Erythroblast (primary cell): Measurements from ENCODE around the gene FAM216B.
A peak's percentile ranks its signal among the peaks of the same experiment; 100 is the strongest.
"Not testable (repeated sequence)": the region's sequence is repeated elsewhere in the genome, so short reads cannot be mapped to it uniquely, and the experiment has no call there.

Source experiments
- DNase-seq, 2 experiments: peaks; one replicate each; lab custom pipeline; 2025; lab: John Stamatoyannopoulos, UW
- GATA1 ChIP-seq: IDR thresholded peaks from 2 replicates; pipeline ENCODE4 v1.6.1; 2011; ENCODE audit warnings: low read depth, mild to moderate bottlenecking, control low read depth, low read length, moderate library complexity
- POLR2A ChIP-seq: IDR thresholded peaks from 2 replicates; pipeline ENCODE4 v1.6.1; 2011; ENCODE audit warnings: mild to moderate bottlenecking, low read length

The FAM216B gene

DNA sequence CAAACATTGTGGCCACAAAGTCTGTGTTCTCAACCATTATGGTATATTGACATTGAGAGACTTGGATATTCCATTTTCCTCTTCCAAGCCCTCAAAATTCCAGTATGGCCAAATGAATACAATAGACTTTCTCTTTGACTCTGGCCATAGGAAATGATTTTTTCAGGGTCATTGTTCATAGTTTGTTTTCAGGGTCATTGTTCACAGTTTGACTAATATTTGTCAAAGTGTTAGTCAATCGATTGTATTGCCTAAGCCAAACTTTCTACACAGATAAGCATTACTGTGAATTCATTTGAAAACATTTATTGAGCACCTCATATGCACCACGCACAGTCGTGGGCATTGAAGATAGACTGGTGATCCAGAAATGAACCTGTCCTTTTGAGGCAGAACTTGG, 22.9 kb upstream of the FAM216B start:
- DNase-seq, result no peak
- TF ChIP-seq POLR2A, result no peak
- no peak for TF ChIP-seq GATA1

DNA sequence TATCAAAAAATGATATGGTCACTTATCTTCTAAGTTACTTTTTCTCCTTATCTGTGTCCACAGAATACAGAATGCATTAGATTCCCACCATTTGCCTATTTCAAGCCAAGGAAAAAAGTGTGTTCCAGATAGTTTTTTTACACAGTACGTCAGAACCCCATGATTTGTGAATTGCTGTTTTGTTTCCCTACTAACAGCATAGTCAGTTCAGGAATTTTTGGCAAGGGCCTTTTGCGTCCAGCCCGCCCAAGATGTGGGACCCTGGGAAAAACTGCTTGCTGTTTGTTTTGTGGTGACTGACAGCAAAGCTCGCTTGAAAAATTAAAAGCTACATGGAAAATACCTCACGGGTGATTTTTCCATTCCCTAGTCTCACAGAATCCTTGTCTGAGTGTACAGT, 20.4 kb upstream of the FAM216B start:
- no peak for DNase-seq
- TF ChIP-seq POLR2A (no peak), GATA1 (no peak)

DNA sequence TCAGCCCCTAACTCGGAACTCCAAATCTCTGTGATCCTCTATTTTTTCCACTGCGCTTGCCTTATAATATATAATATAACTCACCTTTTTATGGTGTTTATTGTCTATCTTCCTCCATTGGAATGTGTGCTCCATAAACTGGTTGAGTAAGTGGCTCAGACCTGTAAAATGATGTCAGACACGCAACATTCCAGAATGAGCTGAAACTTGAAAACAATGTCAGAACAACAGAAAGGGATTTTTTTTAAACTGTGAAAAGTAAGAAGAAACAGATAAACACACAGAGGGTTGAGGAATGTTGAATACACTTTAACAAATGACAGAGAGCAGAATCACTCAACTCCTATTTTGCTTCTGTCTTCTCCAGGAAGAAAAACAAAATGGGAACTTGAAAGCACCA, 19.1 kb upstream of the FAM216B start:
- TF ChIP-seq GATA1 (no peak), POLR2A (no peak)
- DNase-seq, result no peak

DNA sequence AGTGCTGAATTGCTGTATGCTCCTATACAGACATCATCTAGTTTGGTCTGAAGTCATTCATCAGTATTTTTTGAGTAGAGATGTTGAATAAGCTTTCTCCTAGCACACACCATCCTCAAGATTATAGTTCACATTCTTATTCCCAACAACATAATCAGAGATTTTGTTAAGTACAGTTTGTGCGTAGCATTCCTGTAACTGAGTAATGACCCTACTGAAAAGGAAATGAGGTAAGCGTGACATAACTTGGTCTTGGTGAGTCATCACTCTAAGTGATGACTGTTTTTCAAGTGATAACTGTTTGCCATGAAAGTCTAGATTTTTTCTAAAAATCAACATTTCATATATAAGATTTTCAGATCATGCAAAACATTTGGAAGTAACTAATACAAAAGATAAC, 18.5 kb upstream of the FAM216B start:
- peak in 1 of 2 experiments; percentile 3 for DNase-seq
- no peak for TF ChIP-seq POLR2A
- TF ChIP-seq GATA1, result no peak

DNA sequence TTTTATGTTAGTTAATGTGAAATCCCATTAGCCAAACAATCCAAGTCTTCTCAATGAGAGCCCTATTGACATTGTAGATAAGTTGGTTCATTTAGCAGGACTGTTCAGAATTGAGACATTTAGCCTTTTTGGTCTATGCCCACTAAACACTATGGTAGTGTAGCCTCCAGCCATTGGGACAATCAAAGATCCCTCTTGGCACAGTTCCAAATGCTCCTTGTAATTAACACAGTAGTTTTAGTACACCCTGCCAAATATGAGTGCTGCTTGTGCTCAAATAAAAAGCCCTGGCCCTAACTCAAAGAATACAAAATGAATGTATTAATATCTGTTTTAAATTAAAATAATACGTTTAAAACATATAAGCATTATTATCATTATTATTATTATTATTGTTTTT, 15.4 kb upstream of the FAM216B start:
- no peak for DNase-seq
- TF ChIP-seq POLR2A, result no peak
- no peak for TF ChIP-seq GATA1

DNA sequence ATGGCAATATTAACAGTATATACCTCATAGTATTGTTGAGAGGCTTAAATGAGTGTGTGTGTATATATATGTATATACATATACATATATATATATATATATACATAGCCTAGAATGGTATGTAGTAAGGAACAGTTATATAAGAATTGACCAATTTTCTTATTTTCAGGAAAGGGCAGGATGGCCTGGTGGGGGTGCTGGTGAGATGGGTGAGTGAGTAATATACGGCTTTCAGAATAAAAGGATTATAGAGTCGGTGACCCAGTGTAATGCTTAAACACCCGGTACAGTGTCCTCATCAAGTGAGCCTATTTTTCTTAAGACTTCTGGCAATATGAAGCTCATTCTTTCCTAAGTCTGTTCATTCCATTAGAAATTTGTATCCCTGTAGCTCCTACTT, 11.7 kb upstream of the FAM216B start:
- no peak for DNase-seq
- TF ChIP-seq POLR2A (no peak), GATA1 (no peak)

DNA sequence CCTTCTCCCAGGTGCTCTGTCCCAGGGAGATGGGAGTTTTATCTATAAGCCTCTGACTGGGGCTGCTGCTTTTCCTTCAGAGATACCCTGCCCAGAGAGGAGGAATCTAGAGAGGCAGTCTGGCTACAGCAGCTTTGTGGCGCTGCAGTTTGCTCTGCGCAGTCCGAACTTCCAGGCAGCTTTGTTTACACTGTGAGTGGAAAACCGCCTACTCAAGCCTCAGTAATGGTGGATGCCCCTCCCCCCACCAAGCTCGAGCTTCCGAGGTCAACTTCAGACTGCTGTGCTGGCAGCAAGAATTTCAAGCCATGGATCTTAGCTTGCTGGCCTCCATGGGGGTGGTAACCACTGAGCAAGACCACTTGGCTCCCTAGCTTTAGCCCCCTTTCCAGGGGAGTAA, 4.8 kb upstream of the FAM216B start:
- DNase-seq, result not testable (repeated sequence)

DNA sequence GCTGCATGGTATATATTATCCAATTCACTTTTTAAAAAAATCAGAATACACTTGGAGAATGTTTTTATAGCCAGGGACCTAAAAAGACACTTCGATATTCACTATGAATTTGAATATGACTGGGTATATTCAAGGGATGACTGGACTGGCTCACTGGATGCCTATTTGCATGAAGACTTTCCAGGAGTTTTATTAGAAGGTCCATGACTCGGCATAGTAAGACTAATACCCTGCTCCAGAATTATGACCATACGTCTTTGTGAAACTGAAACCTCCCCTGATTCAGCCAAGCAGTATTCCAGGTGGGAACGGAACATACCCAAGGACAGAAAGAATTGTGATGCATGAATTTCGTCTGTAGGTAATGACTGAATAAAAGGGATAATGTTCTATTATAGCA, 3.9 kb upstream of the FAM216B start:
- no peak for DNase-seq

DNA sequence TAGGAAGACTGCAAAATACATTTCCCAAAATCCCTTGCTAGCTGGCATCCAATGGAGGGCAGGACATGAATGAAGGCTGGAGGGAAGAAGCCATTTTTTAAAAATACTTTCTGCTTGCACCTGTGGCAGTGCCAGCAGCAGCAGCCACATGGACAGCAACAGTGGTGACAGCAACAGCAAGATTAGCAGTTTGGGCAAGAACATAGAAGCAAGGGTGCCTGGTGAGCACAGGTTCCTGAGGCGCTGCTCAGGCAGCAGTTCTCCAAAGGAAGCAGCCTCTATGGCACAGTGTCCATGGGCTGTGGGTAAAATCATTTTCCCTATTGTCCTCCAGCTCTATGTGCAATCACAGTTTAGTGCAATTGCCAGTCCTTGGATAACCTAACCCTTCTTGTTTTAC, 1.3 kb upstream of the FAM216B start:
- TF ChIP-seq GATA1 (no peak), POLR2A (no peak)
- no peak for DNase-seq

More for the DNA sequence above, 3.9 kb upstream of the FAM216B start:
- TF ChIP-seq POLR2A (no peak), GATA1 (no peak)

DNA sequence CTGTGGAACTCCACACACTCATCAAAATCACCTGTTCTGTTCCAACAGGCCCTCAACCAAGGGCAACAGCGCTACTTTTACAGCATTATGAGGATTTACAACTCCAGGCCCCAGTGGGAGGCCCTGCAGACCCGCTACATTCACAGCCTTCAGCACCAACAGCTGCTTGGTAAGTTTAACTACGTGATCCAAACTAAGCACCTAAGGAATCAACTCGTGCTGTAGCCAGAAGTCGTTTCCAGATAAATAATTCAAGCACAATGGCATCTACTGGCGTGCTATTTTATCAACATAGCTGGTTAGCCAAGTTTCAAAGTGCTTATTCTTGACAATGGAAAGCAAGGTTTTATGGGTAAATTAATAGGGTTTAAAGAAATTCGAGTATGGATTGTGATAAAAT, 5.3 kb downstream of the FAM216B start:
- TF ChIP-seq POLR2A (no peak), GATA1 (no peak)
- no peak for DNase-seq

DNA sequence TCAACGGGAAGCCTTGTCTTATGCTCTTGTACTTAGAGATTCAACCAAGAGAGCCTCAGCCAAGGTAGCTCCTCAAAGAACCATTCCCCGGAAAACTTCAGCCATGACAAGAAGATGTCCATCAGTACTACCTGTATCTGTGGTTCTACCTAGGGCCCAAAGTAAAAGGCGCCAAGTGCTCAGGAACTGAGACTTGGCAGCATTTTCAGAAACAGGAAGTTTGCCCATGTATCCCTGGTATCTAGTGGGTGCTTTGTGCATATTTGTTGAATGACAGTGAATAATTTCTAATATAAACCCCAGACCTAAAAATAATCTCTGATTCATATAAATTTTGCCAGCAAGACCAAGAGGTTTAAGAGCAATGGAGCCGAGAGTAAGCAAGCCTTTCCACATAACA, 7.2 kb downstream of the FAM216B start:
- no peak for DNase-seq
- no peak for TF ChIP-seq POLR2A
- no peak for TF ChIP-seq GATA1

DNA sequence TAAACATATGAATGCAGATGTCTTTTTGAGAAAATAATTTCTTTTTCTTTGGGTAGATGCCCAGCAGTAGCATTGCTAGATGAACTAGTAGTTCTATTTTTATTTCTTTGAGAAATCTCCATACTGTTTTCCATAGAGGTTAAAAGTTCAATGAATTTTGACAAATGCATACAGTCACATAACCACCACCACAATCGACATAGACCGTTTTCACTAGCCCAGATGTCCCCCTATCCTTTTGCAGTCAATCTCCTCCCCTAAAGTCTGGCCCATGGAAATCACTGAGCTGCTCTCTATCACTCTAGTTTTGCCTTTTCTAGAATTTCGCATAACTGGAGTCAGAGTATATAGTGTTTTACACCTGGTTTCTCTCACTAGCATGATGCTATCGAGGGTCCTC, 10.8 kb downstream of the FAM216B start:
- DNase-seq, result no peak
- TF ChIP-seq POLR2A (no peak), GATA1 (no peak)

DNA sequence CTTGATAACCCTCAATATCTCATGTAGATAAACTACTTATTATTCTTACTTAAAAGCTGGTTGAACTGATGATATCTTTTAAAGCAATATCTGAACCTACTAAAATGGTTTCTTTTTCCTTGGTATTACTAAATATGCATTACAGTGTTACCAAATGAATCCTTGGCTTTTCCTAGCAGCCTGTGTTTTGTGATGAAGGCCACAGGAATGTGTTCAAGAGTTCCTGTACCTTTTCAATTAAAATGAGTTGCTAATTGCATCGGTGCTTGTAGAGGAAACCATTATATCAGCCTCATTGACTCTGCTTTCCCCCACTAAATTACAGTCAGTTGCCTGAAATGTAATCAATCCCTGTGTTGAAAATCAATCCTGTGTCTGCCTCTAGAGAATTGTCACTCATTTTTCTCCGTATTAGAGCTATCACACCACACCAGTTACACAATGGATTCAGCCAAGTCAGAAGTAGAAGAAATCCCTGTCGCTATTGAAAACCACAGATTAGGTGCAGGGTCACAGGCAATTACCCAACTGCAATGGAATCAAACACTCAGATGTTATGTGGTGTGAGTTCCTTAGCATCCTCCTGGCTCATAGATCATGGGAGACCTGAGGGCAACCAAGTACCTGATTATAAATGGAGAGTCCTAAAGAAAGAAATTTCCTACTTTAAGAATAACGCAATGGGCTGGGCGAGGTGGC, 13.3 kb downstream of the FAM216B start:
- no peak for DNase-seq
- TF ChIP-seq POLR2A (no peak), GATA1 (no peak)

DNA sequence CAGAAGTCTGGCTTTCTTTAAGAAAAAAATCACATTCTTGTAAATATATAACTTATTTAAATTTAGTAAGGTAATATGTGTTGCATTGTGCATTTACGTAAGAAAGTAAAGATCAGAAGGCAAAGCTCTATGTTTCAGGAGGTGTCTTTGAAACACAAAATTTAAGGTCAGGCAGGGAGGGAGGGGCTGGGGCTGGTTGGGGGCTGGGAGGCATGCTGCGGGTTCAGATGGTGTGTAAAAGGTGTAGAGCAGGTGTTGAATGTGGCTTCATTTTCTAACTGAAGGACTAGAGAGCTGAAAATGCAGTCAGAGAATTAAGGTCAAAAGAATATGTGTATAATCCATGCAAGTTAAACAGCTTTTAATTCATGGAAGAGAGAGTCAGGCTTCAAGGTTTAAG, 14.3 kb downstream of the FAM216B start:
- DNase-seq, result no peak
- no peak for TF ChIP-seq GATA1
- no peak for TF ChIP-seq POLR2A

DNA sequence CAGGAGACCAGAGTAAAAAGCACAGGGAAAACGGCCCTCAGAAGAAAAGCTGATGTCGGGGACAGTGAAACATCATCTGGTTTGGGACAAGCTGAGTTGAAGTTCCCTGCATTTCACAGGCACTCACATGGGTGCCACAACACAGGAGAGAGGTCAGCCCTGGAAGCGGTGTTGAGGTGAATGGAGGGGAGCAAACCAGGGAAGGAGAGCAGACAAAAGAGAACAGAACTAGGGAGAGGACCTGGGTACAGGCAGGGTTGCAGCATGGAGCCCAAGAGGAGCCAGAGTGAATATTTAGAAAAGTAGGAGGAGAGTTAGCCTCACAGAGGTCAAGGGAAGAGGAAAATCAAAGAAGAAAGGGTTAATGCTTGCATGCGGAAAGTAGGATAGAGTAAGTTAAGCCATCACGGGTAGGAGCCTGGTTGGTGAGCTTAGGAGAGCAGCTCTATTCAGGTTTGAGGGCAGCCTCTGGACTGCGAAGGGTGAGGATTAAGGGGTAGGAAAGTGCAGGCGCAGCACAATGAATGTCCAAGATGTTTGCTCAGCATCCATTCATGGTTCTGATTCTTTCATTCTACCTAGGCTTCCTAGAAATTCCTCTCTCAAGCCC, 15.5 kb downstream of the FAM216B start:
- no peak for DNase-seq
- TF ChIP-seq POLR2A (no peak), GATA1 (no peak)
